ENCODE data around the gene ADCY5.
"Not testable (repeated sequence)": the region's sequence is repeated elsewhere in the genome, so short reads cannot be mapped to it uniquely, and the experiment has no call there.

Gene ADCY5

GRCh38 chr3:123283074-123283473 lies 165.8 kb downstream of the ADCY5 start:
- FAIRE-seq, result no peak

- FAIRE-seq, result no peak
These were observed 166.4 kb downstream of the ADCY5 start for GRCh38 chr3:123282461-123282860.

GRCh38 chr3:123281929-123282328 lies 167.0 kb downstream of the ADCY5 start:
- FAIRE-seq, result no peak

GRCh38 chr3:123281406-123281805 lies 167.5 kb downstream of the ADCY5 start:
- FAIRE-seq, result no peak

GRCh38 chr3:123279121-123279520 lies 169.8 kb downstream of the ADCY5 start:
- no peak for FAIRE-seq

- FAIRE-seq, result no peak
These were observed 170.4 kb downstream of the ADCY5 start for GRCh38 chr3:123278446-123278845.

GRCh38 chr3:123277106-123277505 lies 171.8 kb downstream of the ADCY5 start:
- FAIRE-seq, result no peak

- FAIRE-seq, result no peak
These were observed 172.4 kb downstream of the ADCY5 start for GRCh38 chr3:123276346-123277006.

- no peak for FAIRE-seq
These were observed 173.2 kb downstream of the ADCY5 start for GRCh38 chr3:123275691-123276090.

- FAIRE-seq, result no peak
These were observed 176.3 kb downstream of the ADCY5 start for GRCh38 chr3:123272547-123272946.

GRCh38 chr3:123271466-123272159 lies 177.3 kb downstream of the ADCY5 start:
- FAIRE-seq, result no peak

- FAIRE-seq, result no peak
These were observed 178.1 kb downstream of the ADCY5 start for GRCh38 chr3:123270818-123271217.

- no peak for FAIRE-seq
These were observed 181.1 kb downstream of the ADCY5 start for GRCh38 chr3:123267821-123268220.

- no peak for FAIRE-seq
These were observed 184.9 kb downstream of the ADCY5 start for GRCh38 chr3:123263941-123264340.

- no peak for FAIRE-seq
These were observed 186.0 kb downstream of the ADCY5 start for GRCh38 chr3:123262868-123263267.

- FAIRE-seq, result no peak
These were observed 186.7 kb downstream of the ADCY5 start for GRCh38 chr3:123262226-123262625.

- no peak for FAIRE-seq
These were observed 187.2 kb downstream of the ADCY5 start for GRCh38 chr3:123261666-123262065.

GRCh38 chr3:123258811-123259420 lies 190.0 kb downstream of the ADCY5 start:
- FAIRE-seq, result peak; percentile 88

- no peak for FAIRE-seq
These were observed 190.5 kb downstream of the ADCY5 start for GRCh38 chr3:123258359-123258758.

GRCh38 chr3:123256256-123256655 lies 192.6 kb downstream of the ADCY5 start:
- FAIRE-seq, result no peak

GRCh38 chr3:123246866-123247265 lies 202.0 kb downstream of the ADCY5 start:
- no peak for FAIRE-seq

- FAIRE-seq, result no peak
These were observed 204.8 kb downstream of the ADCY5 start for GRCh38 chr3:123244128-123244527.

GRCh38 chr3:123239756-123240155 lies 209.1 kb downstream of the ADCY5 start:
- no peak for FAIRE-seq

- not testable (repeated sequence) for FAIRE-seq
These were observed 209.7 kb downstream of the ADCY5 start for GRCh38 chr3:123239186-123239585.
